ENCODE results near the gene TUBGCP6.

Gene TUBGCP6

DNA sequence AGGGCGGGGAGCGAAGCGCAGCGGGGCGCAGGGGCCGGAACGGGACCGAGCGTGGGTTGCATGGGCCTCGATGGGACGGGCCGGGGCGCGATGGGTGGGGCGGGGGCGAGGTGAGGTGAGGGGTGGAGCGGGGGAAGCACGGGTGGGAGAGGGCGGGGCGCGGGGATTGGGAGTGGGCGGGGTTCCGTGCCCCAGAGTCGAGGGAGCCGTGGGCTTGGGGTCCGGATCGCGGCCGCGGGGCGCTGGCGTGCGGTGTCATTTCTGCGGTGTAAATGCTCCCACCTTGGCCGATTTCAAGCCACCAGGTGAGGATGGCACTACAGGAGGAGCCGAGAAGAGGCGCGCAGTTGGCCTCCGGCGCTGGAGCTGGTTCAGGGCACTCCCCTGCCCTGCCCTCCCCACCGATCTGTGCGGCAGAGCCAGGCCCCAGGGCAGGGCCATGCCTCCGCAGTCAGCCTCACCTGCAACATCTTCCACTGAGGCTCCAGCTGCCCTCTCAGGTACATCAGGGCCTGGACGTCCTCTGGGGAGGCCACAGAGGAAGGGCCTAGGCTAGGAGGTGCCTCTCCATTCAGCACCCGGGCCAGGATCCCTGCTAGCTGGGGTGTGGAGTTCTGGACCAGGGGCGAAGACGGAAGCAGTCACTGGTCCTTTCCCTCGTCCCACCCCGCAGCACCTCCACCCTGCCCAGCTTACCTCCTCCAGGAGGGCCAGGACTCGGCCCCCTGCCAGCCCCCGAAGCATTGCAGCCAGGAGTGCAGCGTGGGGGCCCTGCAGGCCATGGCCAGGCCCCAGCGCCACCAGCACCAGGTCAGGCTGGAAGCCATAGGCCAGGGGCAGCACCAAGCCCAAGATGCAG lies 620 bp upstream of the TUBGCP6 start:
- H3K27ac ChIP-seq, result peak overlapping the region; percentile 92
- TF ChIP-seq, protein P1, sequence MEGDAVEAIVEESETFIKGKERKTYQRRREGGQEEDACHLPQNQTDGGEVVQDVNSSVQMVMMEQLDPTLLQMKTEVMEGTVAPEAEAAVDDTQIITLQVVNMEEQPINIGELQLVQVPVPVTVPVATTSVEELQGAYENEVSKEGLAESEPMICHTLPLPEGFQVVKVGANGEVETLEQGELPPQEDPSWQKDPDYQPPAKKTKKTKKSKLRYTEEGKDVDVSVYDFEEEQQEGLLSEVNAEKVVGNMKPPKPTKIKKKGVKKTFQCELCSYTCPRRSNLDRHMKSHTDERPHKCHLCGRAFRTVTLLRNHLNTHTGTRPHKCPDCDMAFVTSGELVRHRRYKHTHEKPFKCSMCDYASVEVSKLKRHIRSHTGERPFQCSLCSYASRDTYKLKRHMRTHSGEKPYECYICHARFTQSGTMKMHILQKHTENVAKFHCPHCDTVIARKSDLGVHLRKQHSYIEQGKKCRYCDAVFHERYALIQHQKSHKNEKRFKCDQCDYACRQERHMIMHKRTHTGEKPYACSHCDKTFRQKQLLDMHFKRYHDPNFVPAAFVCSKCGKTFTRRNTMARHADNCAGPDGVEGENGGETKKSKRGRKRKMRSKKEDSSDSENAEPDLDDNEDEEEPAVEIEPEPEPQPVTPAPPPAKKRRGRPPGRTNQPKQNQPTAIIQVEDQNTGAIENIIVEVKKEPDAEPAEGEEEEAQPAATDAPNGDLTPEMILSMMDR (IDR thresholded peaks at IDR 0.05), result no peak
- TF ChIP-seq ZFX (IDR thresholded peaks at IDR 0.05; ENCODE audit: borderline replicate concordance), result no peak

DNA sequence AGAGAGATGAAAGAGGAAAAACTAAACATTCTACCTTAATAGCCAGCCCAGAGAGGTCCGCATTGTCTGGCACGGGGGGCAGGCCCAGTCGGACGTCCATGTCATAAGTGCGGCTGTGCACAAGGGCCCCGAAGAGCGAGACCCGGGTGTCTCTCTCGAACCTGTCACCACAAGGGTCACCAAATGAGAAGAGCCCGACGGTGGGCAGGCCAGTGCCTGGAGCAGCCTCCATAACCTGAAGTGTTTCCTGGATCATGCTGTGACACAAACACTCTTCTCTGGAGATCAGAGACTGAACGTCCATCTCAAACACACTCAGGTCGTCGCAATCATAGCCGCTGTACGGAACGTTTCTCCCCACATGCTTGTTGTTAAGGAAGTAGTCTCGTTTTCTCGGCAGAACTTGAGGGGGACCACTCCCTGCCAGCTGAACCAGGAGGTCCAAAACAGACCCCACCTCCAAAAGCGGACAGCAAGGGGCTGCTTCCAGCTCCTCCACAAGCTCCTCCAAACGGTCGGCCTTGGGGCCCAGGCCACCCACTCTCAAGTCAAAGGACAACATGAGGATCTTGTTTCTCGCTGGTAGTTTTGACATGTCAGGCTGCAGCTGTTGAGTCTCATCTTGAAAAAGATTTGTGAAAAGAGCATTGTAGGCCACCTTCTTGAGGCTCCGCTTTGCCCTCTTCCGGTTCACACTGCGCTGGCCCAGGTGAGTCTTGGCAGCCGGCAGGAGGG lies 971 bp downstream of the TUBGCP6 start:
- peak overlapping the region; percentile 92 for H3K27ac ChIP-seq

DNA sequence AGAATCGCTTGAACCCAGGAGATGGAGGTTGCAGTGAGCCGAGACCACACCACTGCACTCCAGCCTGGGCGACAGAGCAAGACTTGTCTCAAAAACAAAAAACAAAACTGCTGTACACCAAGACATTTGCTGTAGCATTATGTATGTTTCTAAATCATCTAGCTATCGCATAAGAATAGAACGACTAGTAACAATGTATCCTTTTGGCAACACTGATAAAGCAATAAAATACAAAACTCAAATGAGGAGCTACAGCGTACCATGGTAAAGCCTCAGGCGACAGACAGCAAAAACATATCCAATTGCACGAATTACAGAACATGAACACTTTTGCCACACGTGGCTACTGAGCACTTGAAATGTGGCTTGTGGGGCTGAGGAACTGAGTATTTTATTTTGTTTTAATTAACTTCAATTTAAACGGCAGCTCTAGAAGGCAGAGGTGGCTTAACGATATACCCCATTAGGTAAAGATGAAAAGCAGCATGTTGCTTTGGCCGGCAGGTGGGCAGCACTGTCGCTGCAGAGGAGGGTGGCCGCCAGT lies 2.3 kb downstream of the TUBGCP6 start:
- TF ChIP-seq, protein P1 (IDR thresholded peaks at IDR 0.05), result no peak
- TF ChIP-seq ZFX (IDR thresholded peaks at IDR 0.05; ENCODE audit: borderline replicate concordance), result no peak
- H3K27ac ChIP-seq, result no peak overlapping the region; the same call in 1 of the 2 replicates

More for the DNA sequence above, 971 bp downstream of the TUBGCP6 start:
- TF ChIP-seq ZFX (IDR thresholded peaks at IDR 0.05; ENCODE audit: borderline replicate concordance), result no peak
- TF ChIP-seq, protein P1 (IDR thresholded peaks at IDR 0.05), result no peak

DNA sequence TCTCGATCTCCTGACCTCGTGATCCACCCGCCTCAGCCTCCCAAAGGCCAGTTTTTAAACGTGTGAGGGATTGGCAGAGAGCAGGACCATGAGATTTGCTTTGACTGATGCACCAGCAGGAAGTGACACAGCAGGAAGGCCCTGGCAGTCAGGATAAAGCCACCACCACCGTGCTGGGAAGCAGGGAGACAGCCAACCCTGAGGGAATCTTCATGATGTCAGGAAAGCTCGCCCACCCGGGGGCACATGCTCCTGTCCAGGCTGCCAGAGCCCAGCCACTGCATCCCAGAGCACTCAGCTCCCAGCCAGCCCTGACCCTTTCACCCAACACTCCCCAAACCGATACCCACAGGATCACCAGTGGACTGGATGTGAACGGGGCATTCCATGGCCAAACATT lies 6.1 kb downstream of the TUBGCP6 start:
- TF ChIP-seq, protein P1 (IDR thresholded peaks at IDR 0.05), result no peak
- TF ChIP-seq ZFX (IDR thresholded peaks at IDR 0.05; ENCODE audit: borderline replicate concordance), result no peak
- H3K27ac ChIP-seq, result no peak overlapping the region

DNA sequence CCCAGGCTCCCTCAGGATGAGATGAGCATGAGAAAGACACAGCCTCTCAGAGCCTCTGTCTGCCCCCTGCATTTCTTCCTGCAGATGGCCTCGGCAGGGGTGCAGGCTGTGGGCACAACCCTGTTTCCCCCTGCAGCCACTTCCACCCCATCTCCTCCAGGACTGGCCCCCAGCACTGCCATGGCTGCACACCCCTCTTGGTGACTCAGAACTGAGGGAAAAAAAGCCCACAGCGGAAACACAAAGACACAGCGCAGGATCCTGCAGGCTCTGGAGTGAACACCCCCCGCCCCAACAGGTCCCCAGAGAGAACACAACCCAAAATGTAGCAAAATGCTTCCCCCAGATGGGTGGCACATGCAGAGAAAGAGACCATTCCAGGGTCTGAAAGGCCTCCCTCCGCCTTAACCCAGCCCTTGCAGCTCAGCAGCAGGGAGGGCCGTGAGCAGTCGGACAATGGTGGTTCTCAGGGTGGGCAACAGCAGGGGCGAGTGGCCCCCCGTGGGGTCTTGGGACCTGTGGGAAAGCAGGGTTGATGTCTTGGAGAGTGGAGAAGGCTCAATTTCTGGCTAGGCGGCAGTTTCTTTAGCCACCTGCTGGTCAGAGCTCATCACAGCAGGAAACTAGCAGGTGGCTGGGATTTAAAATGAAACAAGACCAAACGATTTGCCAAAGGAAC lies 8.0 kb downstream of the TUBGCP6 start:
- H3K27ac ChIP-seq, result no peak overlapping the region
- no peak for TF ChIP-seq ZFX (IDR thresholded peaks at IDR 0.05; ENCODE audit: borderline replicate concordance)
- TF ChIP-seq, protein P1 (IDR thresholded peaks at IDR 0.05), result peak; percentile 43

DNA sequence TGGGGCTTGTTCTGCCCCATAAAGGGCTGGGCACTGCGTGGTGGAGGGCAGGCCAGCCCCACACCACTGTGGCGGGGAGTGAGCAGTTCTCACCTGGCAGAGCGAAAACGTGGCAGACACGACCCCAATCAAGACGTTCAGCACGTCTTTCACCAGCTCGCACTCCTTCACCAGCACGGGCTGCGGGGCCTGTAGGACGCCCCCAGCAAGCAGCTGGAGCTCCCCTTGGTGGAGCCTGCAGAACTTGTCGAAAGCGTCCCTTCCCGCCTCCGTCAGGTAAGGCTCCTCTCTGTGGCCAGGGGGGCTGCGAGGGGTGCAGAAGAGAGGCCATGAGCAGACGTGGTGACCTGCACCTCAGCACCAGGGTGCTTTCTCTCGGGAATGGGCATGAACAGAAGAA lies 11.6 kb downstream of the TUBGCP6 start:
- TF ChIP-seq, protein P1 (IDR thresholded peaks at IDR 0.05), result no peak
- TF ChIP-seq ZFX (IDR thresholded peaks at IDR 0.05; ENCODE audit: borderline replicate concordance), result no peak
- H3K27ac ChIP-seq, result no peak overlapping the region
